Left ventricle myocardium inferior (tissue), 1 donor: ENCODE measurements around the gene ONECUT3. TPM values are rescaled to one million over a fixed set of nuclear protein-coding genes. Genes with fewer than 3 reads are reported as not detected.

Source experiments
- DNase-seq: peaks from one replicate; pipeline ENCODE4 v3.0.0-alpha.2; 2020
- H3K27ac ChIP-seq: fragments of 200-600 bp; replicated peaks from 2 replicates; pipeline ENCODE4 v1.8.0; 2021
- H3K27me3 ChIP-seq: fragments of 200-600 bp; 2 replicates; pipeline ENCODE4 v1.8.0; 2021; ENCODE audit warnings: low read depth
- H3K36me3 ChIP-seq: fragments of 200-600 bp; 2 replicates; pipeline ENCODE4 v1.8.0; 2021
- H3K4me1 ChIP-seq: fragments of 200-600 bp; 2 replicates; pipeline ENCODE4 v1.8.0; 2021
- H3K4me3 ChIP-seq: fragments of 200-600 bp; 2 replicates; pipeline ENCODE4 v1.8.0; 2021; ENCODE audit warnings: mild to moderate bottlenecking, moderate library complexity
- H3K9me3 ChIP-seq: fragments of 200-600 bp; replicated peaks from 2 replicates; pipeline ENCODE4 v1.8.0; 2021
- CTCF ChIP-seq: fragments of 200-600 bp; IDR thresholded peaks from 2 replicates; pipeline ENCODE4 v1.8.0; 2021; ENCODE audit warnings: antibody characterized with exemption, mild to moderate bottlenecking, borderline replicate concordance
- intact Hi-C: fragments of 100-400 bp; cut with micrococcal nuclease; formaldehyde crosslinking; loops from one replicate; pipeline ENCODE4 v1.11.0; 2022
- total RNA-seq: library from RNA; stranded (reverse); fragmentation: NEBNext Ultra II Directional; extraction: Animal tissue kit (Norgen Biotek cat#: 25700); gene quantifications from one replicate; pipeline ENCODE4 v1.2.1, GENCODE V29; 2021
- donor health status: DM: no; HTN: yes; CAD: no; lungs with severe emphysema.

ONECUT3 gene
- total RNA-seq, 1 donor from 2014 or later, result not detected

DNA sequence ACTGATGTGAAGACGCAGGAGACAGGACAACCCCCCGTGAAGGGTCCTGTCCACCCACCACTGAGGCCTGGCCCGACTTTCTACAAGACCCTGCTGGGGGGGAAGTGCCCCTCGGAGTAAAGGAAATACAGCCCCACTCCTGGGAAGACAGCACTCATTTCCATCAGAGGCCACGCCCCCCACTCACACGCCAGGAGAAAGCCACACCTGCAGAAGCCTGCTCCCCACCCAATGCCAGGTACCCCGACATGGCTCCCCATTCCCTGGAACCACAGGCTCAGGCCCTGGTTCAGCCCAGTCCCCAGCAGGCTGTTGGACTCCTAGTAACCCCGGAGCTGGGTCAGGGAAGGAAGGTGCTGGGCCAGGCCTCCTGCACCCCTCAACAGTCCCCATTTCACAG is 69.7 kb downstream of the ONECUT3 start:
- no peak for TF ChIP-seq CTCF
- DNase-seq, result no peak
- no peaks in the 10 kb centered on the region for H3K9me3 ChIP-seq
- H3K27me3 ChIP-seq, result no peaks in the 10 kb centered on the region
- intact Hi-C loops, result no loop called here
- peaks cover 15% of the 10 kb centered on the region for H3K4me1 ChIP-seq
- no peak overlapping the region for H3K4me3 ChIP-seq
- no peak overlapping the region for H3K27ac ChIP-seq
- peaks cover 91% of the 10 kb centered on the region for H3K36me3 ChIP-seq

- peaks cover 91% of the 10 kb centered on the region for H3K36me3 ChIP-seq
- intact Hi-C loops, result no loop called here
Measured at GRCh38 chr19:1823539-1824251, 70.4 kb downstream of the ONECUT3 start.

DNA sequence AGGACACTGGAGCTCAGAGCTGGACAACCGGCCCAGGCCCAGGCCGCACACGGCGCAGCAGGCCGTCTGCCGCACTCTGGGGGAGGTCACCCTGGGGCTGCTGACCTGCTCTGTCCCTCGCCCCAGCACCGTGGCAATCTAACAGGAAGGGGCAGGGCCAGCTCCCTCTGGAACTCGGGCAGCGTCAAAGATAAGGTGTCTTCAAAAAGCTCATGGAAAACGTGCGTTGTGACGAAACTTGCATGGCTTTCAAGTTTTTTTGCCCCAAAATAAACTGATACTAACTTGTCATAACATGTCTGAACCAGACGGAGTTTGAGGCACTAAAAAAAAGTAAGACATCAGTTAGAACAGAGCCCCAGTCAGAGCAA is 70.9 kb downstream of the ONECUT3 start:
- TF ChIP-seq CTCF, result no peak
- no peak overlapping the region for H3K27ac ChIP-seq
- H3K4me3 ChIP-seq, result no peak overlapping the region
- intact Hi-C loops, result no loop called here
- peaks cover 15% of the 10 kb centered on the region for H3K4me1 ChIP-seq
- no peak for DNase-seq
- no peaks in the 10 kb centered on the region for H3K9me3 ChIP-seq
- no peaks in the 10 kb centered on the region for H3K27me3 ChIP-seq
- H3K36me3 ChIP-seq, result peaks cover 88% of the 10 kb centered on the region

More at GRCh38 chr19:1823539-1824251, 70.4 kb downstream of the ONECUT3 start:
- no peaks in the 10 kb centered on the region for H3K9me3 ChIP-seq
- no peak for DNase-seq
- H3K27ac ChIP-seq, result no peak overlapping the region
- TF ChIP-seq CTCF, result no peak
- H3K4me1 ChIP-seq, result peaks cover 15% of the 10 kb centered on the region
- H3K27me3 ChIP-seq, result no peaks in the 10 kb centered on the region
- H3K4me3 ChIP-seq, result no peak overlapping the region

DNA sequence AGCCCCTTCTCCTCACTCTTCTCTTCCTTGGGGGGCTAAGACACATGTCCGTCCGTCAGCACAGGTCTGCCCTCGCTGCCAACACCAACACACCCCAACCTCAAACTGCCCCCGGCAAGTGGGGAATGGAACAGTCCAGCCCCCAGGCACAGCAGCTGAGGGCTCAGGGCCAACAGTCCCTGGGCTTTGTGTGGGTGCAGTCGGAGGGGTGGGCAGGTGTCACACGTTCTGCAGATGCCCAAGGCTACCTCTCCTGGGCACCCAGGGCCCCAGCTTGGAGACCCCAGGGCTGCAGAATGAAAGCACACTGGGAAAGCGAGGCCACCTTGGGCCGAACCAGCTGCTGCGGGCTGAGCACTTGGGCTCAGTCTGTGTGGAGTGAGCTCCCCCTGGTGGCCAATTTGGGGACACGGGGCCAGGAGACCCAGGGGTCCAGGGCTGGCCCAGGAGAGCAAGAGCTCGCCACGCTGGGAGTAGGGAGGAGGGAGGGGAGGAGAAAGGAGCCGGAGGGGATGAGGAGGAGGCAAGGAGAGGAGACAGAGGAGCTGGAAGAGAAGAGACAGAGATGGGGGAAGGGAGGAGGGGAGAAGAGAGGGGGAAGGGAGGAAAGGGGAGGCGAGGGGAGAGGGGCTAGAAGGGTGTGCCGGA is 72.7 kb downstream of the ONECUT3 start:
- Histone ChIP-seq H3K27ac (no peak overlapping the region), H3K9me3 (no peaks in the 10 kb centered on the region), H3K27me3 (no peaks in the 10 kb centered on the region), H3K4me1 (peaks cover 15% of the 10 kb centered on the region), H3K36me3 (peaks cover 82% of the 10 kb centered on the region), H3K4me3 (no peak overlapping the region)
- peak; percentile 66 for DNase-seq
- peak; percentile 89 for TF ChIP-seq CTCF
- intact Hi-C loops, result no loop called here

DNA sequence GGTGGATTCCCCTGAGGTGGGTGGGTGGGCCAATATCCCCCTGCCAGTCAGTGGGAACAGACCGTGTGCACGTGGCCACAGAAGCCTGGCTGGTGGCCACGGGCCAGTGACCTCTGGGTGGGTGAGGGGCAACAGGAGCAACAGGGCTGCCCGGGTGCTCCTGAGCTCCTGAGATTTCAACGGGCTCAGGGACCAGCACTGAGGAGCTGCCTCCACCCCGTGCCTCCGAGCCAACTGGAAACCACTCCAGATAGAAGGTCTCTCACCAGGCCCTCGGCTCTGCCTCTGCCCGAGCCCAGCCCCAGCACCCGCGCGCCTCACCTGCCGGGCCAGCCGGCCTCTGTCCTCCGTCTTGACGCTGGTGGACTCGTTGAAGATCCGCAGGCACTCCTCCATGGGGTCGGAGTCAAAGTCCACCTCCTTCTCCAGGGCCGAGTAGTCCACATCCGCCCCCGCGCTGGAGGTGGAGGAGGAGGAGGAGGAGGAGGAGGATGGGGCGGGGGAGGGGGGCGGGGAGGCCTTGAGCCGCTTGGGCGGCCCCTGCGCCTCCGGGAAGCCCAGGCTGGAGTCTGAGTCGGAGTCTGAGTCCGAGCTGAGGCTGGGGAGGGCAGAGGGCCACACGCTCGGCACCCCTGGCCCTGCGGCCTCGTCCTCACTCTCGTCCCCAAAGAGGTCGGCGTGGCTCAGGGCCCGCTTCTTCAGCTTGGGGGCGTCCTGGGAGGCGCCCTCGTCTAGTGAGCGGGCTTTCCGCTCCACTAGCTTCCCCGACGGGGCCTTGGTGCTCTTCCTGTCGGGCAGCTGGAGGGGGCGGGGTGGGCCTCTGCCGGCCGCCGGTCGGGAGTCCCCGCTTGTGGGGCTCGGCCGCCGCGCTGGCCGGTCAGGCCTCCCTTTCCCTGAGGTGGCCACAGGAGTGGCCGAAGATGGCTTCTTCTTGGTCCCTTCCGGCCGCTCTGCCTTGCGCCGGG is 73.5 kb downstream of the ONECUT3 start:
- Histone ChIP-seq H3K4me3 (no peak overlapping the region), H3K9me3 (no peaks in the 10 kb centered on the region), H3K27me3 (no peaks in the 10 kb centered on the region), H3K27ac (no peak overlapping the region), H3K36me3 (peaks cover 74% of the 10 kb centered on the region), H3K4me1 (peaks cover 15% of the 10 kb centered on the region)
- intact Hi-C loops, result no loop called here
- no peak for TF ChIP-seq CTCF
- DNase-seq, result no peak
